GM13976 (cell line): Measurements from ENCODE around the gene ARHGAP1.
"Not testable (repeated sequence)": the region's sequence is repeated elsewhere in the genome, so short reads cannot be mapped to it uniquely, and the experiment has no call there.

Source experiments
- DNase-seq: peaks from one replicate; pipeline ENCODE4 v3.0.0; 2012; ENCODE audit warnings: low spot score
- CTCF ChIP-seq: IDR thresholded peaks from 2 replicates; pipeline ENCODE4 v1.5.1; 2012; ENCODE audit warnings: borderline replicate concordance, mild to moderate bottlenecking; ENCODE audit not compliant: insufficient read depth; ENCODE audit errors: extremely low read depth, missing control alignments, control extremely low read depth
- in situ Hi-C: fragments of 300-500 bp; cut with MboI; formaldehyde crosslinking; loops from one replicate; pipeline ENCODE4 v1.12.0; 2022; ENCODE audit warnings: low sequenced_read_pairs, mixed read lengths, inconsistent platforms; ENCODE audit not compliant: unreplicated experiment

Gene ARHGAP1

GRCh38 chr11:46719048-46719542 lies 18.7 kb upstream of the ARHGAP1 start, which contains the start of gene F2:
TSS of gene F2 (plus strand) at chr11:46719213. CDS start at chr11:46719236, 23 bp downstream.
- DNase-seq = peak; percentile 14

DNA sequence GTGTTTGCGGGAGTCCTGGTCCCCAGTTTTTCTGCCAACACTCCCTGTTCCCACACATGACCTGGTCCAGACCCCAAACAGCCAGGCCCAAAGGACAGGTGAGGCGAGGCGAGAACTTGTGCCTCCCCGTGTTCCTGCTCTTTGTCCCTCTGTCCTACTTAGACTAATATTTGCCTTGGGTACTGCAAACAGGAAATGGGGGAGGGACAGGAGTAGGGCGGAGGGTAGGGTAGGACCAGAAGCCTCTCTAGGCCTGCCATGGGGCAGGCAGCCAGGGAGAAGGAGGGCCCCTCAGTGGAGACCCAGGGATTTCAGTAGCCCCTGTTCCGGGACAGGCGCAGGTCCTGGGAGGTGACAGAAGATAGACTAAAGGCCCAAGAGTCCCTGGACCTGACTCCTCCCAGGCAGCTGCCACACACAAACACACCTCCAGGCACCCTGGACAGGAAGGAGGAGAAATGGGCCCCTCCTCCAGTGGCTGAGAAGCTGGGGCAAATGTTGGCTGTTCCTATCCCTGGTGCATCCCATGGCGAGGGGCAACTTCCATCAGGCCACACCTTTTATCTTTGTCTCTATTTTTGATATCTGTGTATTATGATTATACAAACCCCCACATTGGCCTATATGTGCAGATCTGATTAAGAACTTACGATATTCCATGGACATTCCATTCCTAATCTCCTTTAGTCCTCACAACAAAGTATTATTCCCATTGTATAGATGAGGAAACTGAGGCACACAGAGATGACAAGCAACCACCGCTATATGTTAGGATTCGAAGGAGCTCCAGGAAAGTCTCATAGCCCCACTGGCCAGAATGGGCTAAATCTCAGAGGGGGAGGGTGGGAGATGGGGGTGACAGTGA lies 18.0 kb upstream of the ARHGAP1 start:
- in situ Hi-C loops = no loop called here
- no peak for TF ChIP-seq CTCF
- DNase-seq = no peak

More at GRCh38 chr11:46719048-46719542, 18.7 kb upstream of the ARHGAP1 start, which contains the start of gene F2:
- no peak for TF ChIP-seq CTCF
- in situ Hi-C loops = no loop called here

DNA sequence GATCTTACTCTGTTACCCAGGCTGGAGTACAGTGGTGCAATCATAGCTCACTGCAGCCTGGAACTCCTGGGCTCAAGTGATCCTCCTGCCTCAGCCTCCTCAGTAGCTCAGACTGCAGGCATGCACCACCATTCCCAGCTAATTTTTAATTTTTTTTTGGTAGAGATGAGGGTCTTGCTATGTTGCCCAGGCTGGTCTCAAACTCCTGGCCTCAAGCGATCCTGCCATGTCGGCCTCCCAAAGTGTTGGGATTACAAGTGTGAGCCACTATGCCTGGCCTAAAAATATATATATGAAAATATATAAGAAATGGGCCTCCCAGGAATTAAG lies 17.4 kb upstream of the ARHGAP1 start:
- in situ Hi-C loops = not testable (repeated sequence)

GRCh38 chr11:46712874-46713576 lies 12.6 kb upstream of the ARHGAP1 start:
- in situ Hi-C loops = no loop called here
- TF ChIP-seq CTCF = no peak
- no peak for DNase-seq

More for the DNA sequence above, 17.4 kb upstream of the ARHGAP1 start:
- not testable (repeated sequence) for DNase-seq

- DNase-seq = no peak
- no peak for TF ChIP-seq CTCF
- in situ Hi-C loops = no loop called here
Observed at GRCh38 chr11:46711303-46711702, 10.9 kb upstream of the ARHGAP1 start.

DNA sequence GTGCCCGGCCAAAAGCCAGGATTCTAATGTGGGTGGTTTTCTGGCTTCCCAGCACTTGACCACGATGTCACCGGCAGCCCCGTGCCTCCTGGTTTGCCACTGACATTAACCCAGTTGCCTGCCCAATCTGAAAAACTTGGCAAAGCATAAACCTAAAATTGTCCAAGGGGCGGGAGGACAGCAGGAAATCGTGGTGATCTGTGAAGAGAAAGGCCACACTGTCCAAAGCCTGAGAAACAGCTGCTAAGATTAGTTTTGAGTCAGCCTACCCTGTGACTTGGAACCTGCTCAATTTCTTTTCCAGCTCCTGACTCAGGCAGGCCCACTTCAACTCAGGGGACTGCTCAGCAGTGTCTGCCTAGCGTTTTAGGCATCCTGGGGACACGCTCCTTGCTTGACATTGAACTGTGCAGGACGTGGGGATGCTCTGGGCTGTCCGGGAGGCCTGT lies 10.4 kb upstream of the ARHGAP1 start:
- DNase-seq = no peak
- in situ Hi-C loops = no loop called here
- TF ChIP-seq CTCF = no peak

DNA sequence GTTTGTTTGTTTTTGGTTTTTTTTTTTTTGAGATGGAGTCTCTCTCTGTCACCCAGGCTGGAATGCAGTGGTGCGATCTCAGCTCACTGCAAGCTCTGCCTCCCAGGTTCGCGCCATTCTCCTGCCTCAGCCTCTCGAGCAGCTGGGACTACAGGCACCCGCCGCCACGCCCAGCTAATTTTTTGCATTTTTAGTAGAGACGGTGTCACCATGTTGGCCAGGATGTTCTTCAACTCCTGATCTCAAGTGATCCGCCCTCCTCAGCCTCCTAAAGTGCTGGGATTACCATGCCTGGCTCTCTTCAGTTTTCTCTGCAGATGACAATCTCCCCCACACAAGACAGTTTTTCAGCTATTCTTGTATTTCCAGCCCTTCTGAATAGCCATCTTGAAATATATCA lies 8.9 kb upstream of the ARHGAP1 start:
- in situ Hi-C loops = not testable (repeated sequence)

More for the DNA sequence above, 8.9 kb upstream of the ARHGAP1 start:
- not testable (repeated sequence) for DNase-seq
